ENCODE results near the gene SEPTIN10.
"Not testable (repeated sequence)": the region's sequence is repeated elsewhere in the genome, so short reads cannot be mapped to it uniquely, and the experiment has no call there.

Gene SEPTIN10

DNA sequence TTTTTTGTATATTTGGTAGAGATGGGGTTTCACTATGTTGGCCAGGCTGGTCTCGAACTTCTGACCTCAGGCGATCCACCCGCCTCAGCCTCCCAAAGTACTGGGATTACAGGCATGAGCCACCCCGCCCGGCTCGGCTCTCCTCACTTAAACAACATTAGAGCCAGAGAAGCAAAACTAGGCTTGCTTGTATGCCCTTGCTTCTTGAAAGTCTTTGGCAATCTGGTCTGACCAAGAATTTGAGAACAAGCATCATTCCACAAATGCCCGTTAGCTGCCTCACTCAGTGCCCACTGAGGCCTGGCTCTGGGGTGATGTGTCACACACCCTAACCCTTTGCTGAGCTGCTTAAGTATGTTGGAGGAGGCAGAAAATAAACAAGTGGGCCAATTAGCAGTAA is 33.9 kb upstream of the SEPTIN10 start:
- H3K9ac ChIP-seq = no peak overlapping the region
- no peaks in the 10 kb centered on the region for H3K27me3 ChIP-seq
- no peaks in the 10 kb centered on the region for H3K36me3 ChIP-seq
- H3K4me1 ChIP-seq = peaks cover 11% of the 10 kb centered on the region; the same call in 1 of the 2 replicates
- TF ChIP-seq Cebpa-rat (IDR thresholded peaks at IDR 0.05) = no peak
- no peak overlapping the region for H3K4me2 ChIP-seq
- H3K27ac ChIP-seq = no peak overlapping the region
- no peaks in the 10 kb centered on the region for H4K20me1 ChIP-seq
- H3K9me3 ChIP-seq = no peaks in the 10 kb centered on the region; the same call in 1 of the 2 replicates
- H3K4me3 ChIP-seq = no peak overlapping the region

DNA sequence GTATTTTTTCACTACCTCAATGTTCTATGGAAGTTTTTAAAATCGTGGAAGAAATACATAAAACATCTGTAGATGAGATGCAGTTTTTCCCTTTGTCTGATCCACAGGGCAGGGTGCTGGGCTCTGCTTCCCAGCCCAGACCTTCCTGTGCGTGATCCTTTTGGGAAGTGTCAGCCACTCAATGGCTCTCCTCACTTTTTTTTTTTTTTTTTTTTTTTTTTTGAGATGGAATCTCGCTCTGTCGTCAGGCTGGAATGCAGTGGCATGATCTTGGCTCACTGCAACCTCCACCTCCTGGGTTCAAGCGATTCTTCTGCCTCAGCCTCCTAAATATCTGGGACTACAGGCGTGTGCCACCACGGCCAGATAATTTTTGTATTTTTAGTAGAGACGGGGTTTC is 33.2 kb upstream of the SEPTIN10 start:
- no peak for TF ChIP-seq Cebpa-rat (IDR thresholded peaks at IDR 0.05)
- Histone ChIP-seq H3K4me3 (no peak overlapping the region), H3K4me2 (no peak overlapping the region), H3K9ac (no peak overlapping the region), H3K36me3 (no peaks in the 10 kb centered on the region), H4K20me1 (no peaks in the 10 kb centered on the region), H3K4me1 (peaks cover 11% of the 10 kb centered on the region; the same call in 1 of the 2 replicates), H3K9me3 (no peaks in the 10 kb centered on the region; the same call in 1 of the 2 replicates), H3K27ac (no peak overlapping the region), H3K27me3 (no peaks in the 10 kb centered on the region)

DNA sequence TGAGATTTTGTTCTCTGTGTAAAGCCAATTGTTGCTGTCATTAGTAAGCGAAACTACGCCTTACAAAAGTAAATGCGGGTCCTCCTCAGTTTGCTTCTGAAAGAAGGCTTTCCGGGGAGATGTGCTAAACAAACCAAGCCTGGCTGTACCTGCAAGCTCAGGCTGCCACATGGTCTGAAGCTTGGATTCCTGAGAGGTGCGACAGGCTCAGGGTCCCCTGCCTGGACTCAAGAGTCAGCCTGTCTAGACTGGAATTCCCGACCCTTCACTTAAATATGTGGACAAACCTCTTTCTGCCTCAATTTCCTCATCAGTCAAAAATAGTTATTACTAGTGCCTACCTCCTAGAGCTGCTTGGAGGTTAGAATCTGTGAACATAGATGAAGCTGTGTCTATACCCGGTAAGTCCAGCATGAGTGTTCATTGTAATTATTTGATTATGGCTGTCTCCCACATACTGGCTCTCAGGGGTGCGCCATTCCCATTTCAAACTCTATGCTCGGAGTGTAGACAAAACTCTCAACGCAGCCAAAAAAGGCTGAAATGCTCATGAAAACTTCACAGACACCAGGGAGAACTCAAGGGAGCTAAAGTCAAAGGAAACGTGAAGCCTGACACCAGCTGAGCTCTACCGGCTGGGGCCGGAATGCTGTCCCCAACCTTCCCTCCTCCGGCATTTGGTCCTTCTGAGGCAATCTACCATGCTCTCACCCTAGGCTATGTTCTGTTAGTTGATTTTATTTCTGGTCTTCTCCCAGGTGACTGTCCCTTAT is 31.8 kb upstream of the SEPTIN10 start:
- Histone ChIP-seq H3K36me3 (no peaks in the 10 kb centered on the region), H3K4me3 (no peak overlapping the region), H4K20me1 (no peaks in the 10 kb centered on the region), H3K27ac (no peak overlapping the region), H3K9ac (no peak overlapping the region), H3K9me3 (no peaks in the 10 kb centered on the region; the same call in 1 of the 2 replicates), H3K27me3 (no peaks in the 10 kb centered on the region), H3K4me1 (peaks cover 11% of the 10 kb centered on the region; the same call in 1 of the 2 replicates), H3K4me2 (no peak overlapping the region)
- no peak for TF ChIP-seq Cebpa-rat (IDR thresholded peaks at IDR 0.05)

DNA sequence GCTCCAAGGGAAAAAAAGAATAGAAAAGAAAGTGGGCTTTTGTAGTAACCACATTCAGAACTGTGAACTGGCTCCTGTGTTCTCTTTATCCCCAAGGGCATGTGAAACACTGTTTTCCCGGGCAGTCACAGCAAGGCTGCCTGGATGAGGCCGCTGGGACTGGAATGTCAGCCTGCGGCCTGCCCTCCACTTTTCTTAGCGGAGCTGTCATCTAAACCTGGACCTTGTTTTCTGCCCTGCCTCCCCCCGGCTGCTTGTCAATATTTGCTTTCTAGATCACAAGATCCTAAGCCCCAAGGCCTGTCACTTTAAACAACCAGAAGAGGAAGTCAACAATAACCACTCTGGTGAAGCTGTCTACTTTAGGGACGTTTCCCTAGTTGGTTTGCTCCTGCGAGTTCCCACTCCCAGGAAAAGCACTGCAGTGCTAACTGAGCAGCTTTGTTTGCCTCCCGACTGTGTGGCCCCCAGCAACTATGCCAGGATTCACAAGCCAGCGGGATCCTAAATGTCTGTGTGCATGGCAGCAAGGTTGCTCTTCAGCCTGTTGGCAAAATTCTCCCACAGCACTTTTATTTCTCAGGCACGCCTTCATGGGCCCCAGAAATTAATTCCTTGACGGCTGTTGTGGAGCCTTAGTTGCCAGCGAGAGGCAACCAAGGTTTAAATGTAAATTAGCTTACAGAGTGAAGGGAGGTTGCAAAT is 31.0 kb upstream of the SEPTIN10 start:
- Histone ChIP-seq H3K4me2 (peak overlapping the region; percentile 28), H4K20me1 (no peaks in the 10 kb centered on the region), H3K4me1 (peaks cover 11% of the 10 kb centered on the region; the same call in 1 of the 2 replicates), H3K4me3 (no peak overlapping the region), H3K27ac (no peak overlapping the region), H3K36me3 (no peaks in the 10 kb centered on the region), H3K27me3 (no peaks in the 10 kb centered on the region), H3K9ac (no peak overlapping the region), H3K9me3 (no peaks in the 10 kb centered on the region)
- no peak for TF ChIP-seq Cebpa-rat (IDR thresholded peaks at IDR 0.05)

DNA sequence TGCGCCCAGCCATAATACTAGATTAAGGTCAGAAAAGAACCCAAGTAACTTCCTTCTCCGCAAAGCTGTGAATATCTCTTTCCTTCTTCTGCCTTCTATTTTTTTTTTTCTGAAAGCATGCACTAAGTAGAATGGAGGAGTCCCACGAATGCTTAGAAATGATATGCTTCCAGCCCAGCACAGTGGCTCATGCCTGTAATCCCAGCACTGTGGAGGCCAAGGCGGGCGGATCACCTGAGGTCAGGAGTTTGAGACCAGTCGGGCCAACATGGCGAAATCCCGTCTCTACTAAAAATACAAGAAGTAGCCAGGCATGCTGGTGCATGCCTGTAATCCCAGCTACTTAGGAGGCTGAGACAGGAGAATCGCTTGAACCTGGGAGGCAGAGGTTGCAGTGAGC is 26.2 kb upstream of the SEPTIN10 start:
- not testable (repeated sequence) for H3K4me1 ChIP-seq, H3K9me3 ChIP-seq, H3K27ac ChIP-seq, H4K20me1 ChIP-seq, H3K9ac ChIP-seq, H3K27me3 ChIP-seq, H3K4me3 ChIP-seq, H3K4me2 ChIP-seq, H3K36me3 ChIP-seq

DNA sequence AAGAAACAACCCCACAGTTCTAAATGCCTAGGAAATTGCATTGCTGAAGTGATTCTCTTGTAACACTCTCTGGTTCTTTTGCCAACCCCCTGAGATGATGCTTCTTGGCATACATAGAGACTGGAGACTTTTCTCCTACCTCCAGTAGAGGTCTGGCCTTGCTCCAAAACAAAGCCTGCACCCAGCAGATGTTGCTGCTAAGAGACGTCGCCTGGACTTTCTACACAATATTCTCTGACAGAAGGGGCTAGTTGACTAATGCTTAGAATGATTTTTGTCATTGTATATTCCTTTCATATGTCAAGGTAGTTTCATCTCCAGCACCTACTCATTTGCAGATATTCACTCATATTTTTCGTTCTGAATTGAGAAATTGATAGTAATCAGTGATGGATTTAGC is 25.0 kb upstream of the SEPTIN10 start:
- H3K4me1 ChIP-seq = no peaks in the 10 kb centered on the region
- no peak for TF ChIP-seq Cebpa-rat (IDR thresholded peaks at IDR 0.05)
- H3K4me2 ChIP-seq = no peak overlapping the region
- no peaks in the 10 kb centered on the region for H3K27me3 ChIP-seq
- H3K9ac ChIP-seq = no peak overlapping the region
- H4K20me1 ChIP-seq = no peaks in the 10 kb centered on the region
- no peak overlapping the region for H3K4me3 ChIP-seq
- H3K9me3 ChIP-seq = no peaks in the 10 kb centered on the region
- H3K36me3 ChIP-seq = no peaks in the 10 kb centered on the region
- H3K27ac ChIP-seq = no peak overlapping the region

DNA sequence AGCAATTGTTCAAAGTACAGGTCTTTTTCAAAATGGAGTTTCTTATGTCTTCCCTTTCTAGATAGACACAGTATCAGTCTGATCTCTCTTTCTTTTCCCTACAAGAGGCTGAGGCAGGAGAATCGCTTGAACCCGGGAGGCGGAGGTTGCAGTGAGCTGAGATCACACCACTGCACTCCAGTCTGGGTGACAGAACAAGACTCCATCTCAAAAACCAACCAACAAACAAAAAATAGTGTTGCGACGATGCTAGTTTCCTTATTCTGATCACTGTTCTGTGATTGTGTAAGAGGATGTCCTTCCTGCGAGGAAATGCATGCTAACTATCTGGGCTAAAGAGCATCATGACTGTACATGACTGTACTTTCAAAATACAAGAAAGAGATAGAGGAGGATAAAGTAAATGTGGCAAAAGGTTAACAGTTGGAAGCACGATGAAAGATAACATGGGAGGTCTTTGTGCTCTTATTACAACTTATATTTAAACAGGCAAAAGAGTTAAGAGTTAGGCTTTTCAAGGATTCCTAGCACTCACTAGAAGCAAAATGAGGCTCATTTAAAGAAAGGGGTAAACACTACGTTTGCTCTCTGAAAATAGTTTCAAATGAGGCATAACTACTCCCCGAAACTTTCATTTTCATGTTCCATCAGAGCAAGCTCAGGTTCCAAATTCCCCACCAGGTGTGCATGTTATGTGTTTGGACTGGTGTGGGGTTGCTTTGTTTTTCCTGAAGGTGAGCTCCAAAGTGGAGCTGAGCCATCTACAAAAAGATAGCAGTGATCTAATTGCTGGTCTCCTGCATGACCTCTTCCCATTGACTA is 24.2 kb upstream of the SEPTIN10 start:
- no peaks in the 10 kb centered on the region; the same call in 1 of the 2 replicates for H3K4me1 ChIP-seq
- H3K36me3 ChIP-seq = no peaks in the 10 kb centered on the region
- H4K20me1 ChIP-seq = no peaks in the 10 kb centered on the region
- H3K9me3 ChIP-seq = no peaks in the 10 kb centered on the region
- no peaks in the 10 kb centered on the region for H3K27me3 ChIP-seq
- no peak overlapping the region for H3K4me2 ChIP-seq
- no peak overlapping the region for H3K9ac ChIP-seq
- no peak for TF ChIP-seq Cebpa-rat (IDR thresholded peaks at IDR 0.05)
- no peak overlapping the region for H3K27ac ChIP-seq
- no peak overlapping the region for H3K4me3 ChIP-seq

DNA sequence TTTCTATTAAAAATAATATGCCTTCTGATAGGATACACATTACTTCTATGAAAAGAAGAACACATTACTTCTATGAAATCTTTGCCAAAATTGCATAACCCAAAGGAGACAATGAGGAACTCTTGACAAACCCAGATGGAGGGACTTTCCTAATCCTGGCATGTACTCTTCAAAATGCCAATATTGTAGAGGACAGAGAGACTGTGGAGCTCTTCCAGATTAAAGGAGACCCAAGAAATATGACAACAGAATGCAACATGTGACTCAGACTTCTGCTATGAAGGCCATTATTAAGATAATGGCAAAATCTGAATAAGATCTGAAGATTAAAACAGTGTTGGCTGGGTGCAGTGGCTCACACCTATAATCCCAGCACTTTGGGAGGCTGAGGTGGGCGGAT is 22.6 kb upstream of the SEPTIN10 start:
- Histone ChIP-seq H3K36me3 (no peaks in the 10 kb centered on the region), H3K4me3 (no peak overlapping the region), H4K20me1 (no peaks in the 10 kb centered on the region), H3K4me2 (no peak overlapping the region), H3K27ac (no peak overlapping the region), H3K9me3 (no peaks in the 10 kb centered on the region), H3K4me1 (no peaks in the 10 kb centered on the region; the same call in 1 of the 2 replicates), H3K9ac (no peak overlapping the region), H3K27me3 (no peaks in the 10 kb centered on the region)
- TF ChIP-seq Cebpa-rat (IDR thresholded peaks at IDR 0.05) = no peak

DNA sequence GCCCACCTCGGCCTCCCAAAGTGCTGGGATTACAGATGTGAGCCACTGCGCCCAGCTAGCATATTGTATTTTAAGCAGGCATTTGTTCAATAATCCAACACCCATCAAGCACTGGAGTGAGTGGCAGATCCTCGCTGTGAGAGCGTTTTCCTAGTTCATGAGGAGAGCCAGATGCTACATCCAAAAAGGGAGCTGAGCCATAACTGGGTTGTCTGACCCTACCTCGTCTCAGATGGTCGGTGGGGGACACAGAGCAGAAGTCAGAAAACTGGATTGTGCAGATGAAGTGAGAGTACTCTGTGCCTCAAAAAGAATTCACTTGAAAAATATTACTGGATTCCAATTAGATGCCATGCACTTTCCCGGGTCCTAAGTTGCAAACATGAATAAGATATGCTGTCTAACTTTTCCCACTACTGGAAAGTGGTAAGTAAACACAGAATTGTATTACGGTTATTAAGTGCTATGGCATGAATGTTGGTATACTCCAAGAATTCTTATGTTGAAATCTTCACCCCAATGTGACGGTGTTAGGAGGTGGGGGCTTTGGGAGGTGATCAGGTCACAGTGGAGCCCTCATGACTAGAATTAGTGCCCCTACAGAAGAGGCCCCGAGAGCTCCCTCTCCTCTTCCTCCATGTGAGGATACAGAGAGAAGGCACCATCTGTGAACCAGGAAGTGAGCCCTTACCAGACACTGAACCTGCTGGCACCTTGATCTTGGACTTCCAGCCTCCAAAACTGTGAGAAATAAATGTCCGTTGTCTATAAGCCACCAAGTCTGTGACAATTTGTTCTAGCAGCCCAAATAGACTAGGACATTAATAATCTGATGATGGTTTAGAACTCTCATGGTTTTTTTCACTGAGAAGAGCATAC is 21.9 kb upstream of the SEPTIN10 start:
- Histone ChIP-seq H3K9ac (no peak overlapping the region), H3K4me2 (no peak overlapping the region), H3K9me3 (no peaks in the 10 kb centered on the region), H3K4me3 (no peak overlapping the region), H3K27ac (no peak overlapping the region), H4K20me1 (no peaks in the 10 kb centered on the region), H3K4me1 (no peaks in the 10 kb centered on the region; the same call in 1 of the 2 replicates), H3K27me3 (no peaks in the 10 kb centered on the region), H3K36me3 (no peaks in the 10 kb centered on the region)
- TF ChIP-seq Cebpa-rat (IDR thresholded peaks at IDR 0.05) = no peak

Data from BLaER1 (cell line).